Heart right ventricle (tissue), 16 donors: ENCODE data around the gene EHMT1. TPM values are rescaled to one million over a fixed set of nuclear protein-coding genes. Genes with fewer than 3 reads are reported as not detected.
A peak's percentile ranks its signal among the peaks of the same experiment; 100 is the strongest.

ENCODE experiments used
- ATAC-seq, 8 donors: fragments of 200-7000 bp; cut with Tn5 transposase; one replicate each; pipeline ENCODE4 v1.9.1; 2020; ENCODE audit warnings: mild to moderate bottlenecking in 8 of 8, moderate library complexity in 8 of 8, moderate number of reproducible peaks in 1 of 8
- DNase-seq, 2 donors: peaks; one replicate each; pipeline ENCODE4 v3.0.0-alpha.2; 2020
- H3K27ac ChIP-seq, 10 donors: fragments of 200-600 bp; sonication (generic) in 2 of 10; one replicate each; pipeline versions ENCODE4 v1.5.0 to v1.8.0; 2020 to 2022; ENCODE audit warnings: mild to moderate bottlenecking in 3 of 10
- H3K27me3 ChIP-seq, 7 donors: fragments of 200-600 bp; one replicate each; pipeline ENCODE4 v1.8.0; 2021 to 2022; ENCODE audit warnings: mild to moderate bottlenecking in 2 of 7
- H3K36me3 ChIP-seq, 9 donors: fragments of 200-600 bp; sonication (generic) in 1 of 9; one replicate each; pipeline versions ENCODE4 v1.5.0 to v1.8.0; 2020 to 2022; ENCODE audit warnings: mild to moderate bottlenecking in 2 of 9
- H3K4me1 ChIP-seq, 9 donors: fragments of 200-600 bp; sonication (generic) in 1 of 9; one replicate each; pipeline versions ENCODE4 v1.5.0 to v1.8.0; 2020 to 2022; ENCODE audit warnings: mild to moderate bottlenecking in 4 of 9
- H3K4me3 ChIP-seq, 10 donors: fragments of 200-600 bp; sonication (generic) in 2 of 10; one replicate each; pipeline versions ENCODE4 v1.5.0 to v1.8.0; 2020 to 2022; ENCODE audit warnings: mild to moderate bottlenecking in 7 of 10, moderate library complexity in 2 of 10
- H3K9me3 ChIP-seq, 11 donors: fragments of 200-600 bp in 10 of 11; sonication (generic) in 2 of 11; one replicate each; pipeline versions ENCODE4 v1.5.0 to v1.8.0; 2013 to 2022; ENCODE audit warnings: mild to moderate bottlenecking in 2 of 11, control low read depth in 1 of 11, moderate library complexity in 1 of 11
- WGBS, 2 donors: extraction: QIAGEN DNeasy Blood & Tissue Kit; methylation state at CpG; one replicate each; pipeline ENCODE4 v1.1.7; 2013; ENCODE audit warnings: inconsistent platforms in 1 of 2; 5-methylcytosine and 5-hydroxymethylcytosine counted together
- intact Hi-C, 10 donors: fragments of 100-400 bp; cut with DNase I; formaldehyde crosslinking; loops; one replicate each; pipeline versions ENCODE4 v1.11.1 to v1.14.2; 2022
- polyA plus RNA-seq, 2 donors: library from polyadenylated mRNA; stranded (reverse); fragments of 200-250 nt; gene quantifications; one replicate each; pipeline ENCODE4 v1.2.3, GENCODE V29; 2013
- total RNA-seq, 10 donors: library from RNA; stranded (reverse); fragmentation: NEBNext Ultra II Directional in 3 of 10; extraction: Animal tissue kit (Norgen Biotek cat#: 25700) in 3 of 10; gene quantifications; one replicate each; pipeline versions ENCODE4 v1.2.1 to v1.2.4, GENCODE V29; 2021 to 2023
- TF ChIP-seq, protein P1 (sequence below), 9 donors: fragments of 200-600 bp; sonication (generic) in 2 of 9; IDR thresholded peaks; one replicate each; pipeline versions ENCODE4 v1.5.0 to v1.8.0; 2021 to 2022; ENCODE audit warnings: antibody characterized with exemption in 9 of 9, mild to moderate bottlenecking in 5 of 9, moderate library complexity in 1 of 9
- donor health status: Arrhythmogenic right ventricular cardiomyopathy.
- donor health status: ischemic (EF 13 %, LVEDD 7.1; RV severe dilation, severe dysfunction).
- donor health status: healthy with polysubstance abuse.
- donor health status: DM: no; HTN: yes; CAD: no.
- donor health status: DM: no; HTN: no; CAD: no.
- donor health status: ischemic (EF 25% LVEDD 6.9; RV normal size, moderate dysfunction).
- donor health status: ischemic (EF 25% LVEDD 5.7; RV mildly dilated, moderate dysfunction).
- donor health status: healthy.
- donor health status: DM: yes; HTN: yes; CAD: no.
- donor health status: Ischemic cardiomyopathy.
- donor health status: ischemic (EF 35%, LVEDD 5.7; RV mildly dilated, moderate dysfunction).
- donor health status: nonischemic (EF 11% LVEDD 7.7; RV severe dilation, severe dysfunction).
- donor health status: DM: yes; HTN: yes; CAD: no.
- donor health status: PGD.
- donor health status: ischemic (EF 29% LVEDD 5.4; RV normal size, mild dysfunction).
- donor health status: nonischemic (EF 23%, LVEDD 6.1; RV moderate dilation, normal function).

Gene EHMT1
- total and polyA plus RNA-seq, 12 donors = 19.6 to 45.1 (median 31.1) TPM

DNA sequence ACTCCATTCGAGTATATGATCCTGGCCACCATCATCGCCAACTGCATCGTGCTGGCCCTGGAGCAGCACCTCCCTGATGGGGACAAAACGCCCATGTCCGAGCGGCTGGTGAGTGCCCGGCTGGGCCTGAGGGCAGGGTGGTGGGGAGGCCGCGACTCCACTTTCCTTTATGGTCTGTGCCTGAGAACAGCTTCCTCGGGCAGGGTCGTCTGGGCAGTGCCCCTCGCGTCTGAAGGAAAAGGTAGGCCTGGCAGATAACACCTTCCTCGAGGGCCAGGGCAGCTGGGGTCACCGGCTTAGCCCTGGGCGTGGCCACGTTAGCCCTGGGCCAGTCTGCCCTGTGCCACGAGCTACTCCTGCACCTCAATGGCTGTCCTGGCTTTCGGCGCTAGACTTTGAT, 260.2 kb downstream of the EHMT1 start:
- H3K36me3 ChIP-seq = no peaks in the 10 kb centered on the region
- WGBS, 2 donors = 77 to 84% methylated on average over 19 to 20 of the region's 20 CpGs
- no peak overlapping the region for H3K27ac ChIP-seq
- no peaks in the 10 kb centered on the region for H3K9me3 ChIP-seq
- TF ChIP-seq, protein P1, sequence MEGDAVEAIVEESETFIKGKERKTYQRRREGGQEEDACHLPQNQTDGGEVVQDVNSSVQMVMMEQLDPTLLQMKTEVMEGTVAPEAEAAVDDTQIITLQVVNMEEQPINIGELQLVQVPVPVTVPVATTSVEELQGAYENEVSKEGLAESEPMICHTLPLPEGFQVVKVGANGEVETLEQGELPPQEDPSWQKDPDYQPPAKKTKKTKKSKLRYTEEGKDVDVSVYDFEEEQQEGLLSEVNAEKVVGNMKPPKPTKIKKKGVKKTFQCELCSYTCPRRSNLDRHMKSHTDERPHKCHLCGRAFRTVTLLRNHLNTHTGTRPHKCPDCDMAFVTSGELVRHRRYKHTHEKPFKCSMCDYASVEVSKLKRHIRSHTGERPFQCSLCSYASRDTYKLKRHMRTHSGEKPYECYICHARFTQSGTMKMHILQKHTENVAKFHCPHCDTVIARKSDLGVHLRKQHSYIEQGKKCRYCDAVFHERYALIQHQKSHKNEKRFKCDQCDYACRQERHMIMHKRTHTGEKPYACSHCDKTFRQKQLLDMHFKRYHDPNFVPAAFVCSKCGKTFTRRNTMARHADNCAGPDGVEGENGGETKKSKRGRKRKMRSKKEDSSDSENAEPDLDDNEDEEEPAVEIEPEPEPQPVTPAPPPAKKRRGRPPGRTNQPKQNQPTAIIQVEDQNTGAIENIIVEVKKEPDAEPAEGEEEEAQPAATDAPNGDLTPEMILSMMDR (IDR thresholded peaks at IDR 0.05) = no peak
- intact Hi-C loops = no loop called here
- DNase-seq (no peak), ATAC-seq (no peak)
- H3K4me3 ChIP-seq = peak overlapping the region in 1 of 10 donors; percentile 28
- peaks cover 0 to 8% (median 4%) of the 10 kb centered on the region in 9 donors for H3K4me1 ChIP-seq
- H3K27me3 ChIP-seq = peaks cover 18 to 66% (median 56%) of the 10 kb centered on the region in 7 donors

- TF ChIP-seq, protein P1 (IDR thresholded peaks at IDR 0.05) = no peak
- Histone ChIP-seq H3K4me1 (peaks cover 0 to 8% (median 4%) of the 10 kb centered on the region in 9 donors), H3K9me3 (no peaks in the 10 kb centered on the region), H3K4me3 (no peak overlapping the region), H3K36me3 (no peaks in the 10 kb centered on the region), H3K27ac (no peak overlapping the region), H3K27me3 (peaks cover 18 to 64% (median 56%) of the 10 kb centered on the region in 7 donors)
- intact Hi-C loops = no loop called here
- 79 to 89% methylated on average over 8 of the region's 8 CpGs for WGBS, 2 donors
- no peak for ATAC-seq
- no peak for DNase-seq
These were observed 260.9 kb downstream of the EHMT1 start for GRCh38 chr9:137879566-137880150.

- ATAC-seq (no peak), DNase-seq (no peak)
- WGBS, 2 donors = 80 to 83% methylated on average over 16 of the region's 16 CpGs
- no peaks in the 10 kb centered on the region for H3K9me3 ChIP-seq
- TF ChIP-seq, protein P1 (IDR thresholded peaks at IDR 0.05) = no peak
- no peak overlapping the region for H3K27ac ChIP-seq
- no peaks in the 10 kb centered on the region for H3K36me3 ChIP-seq
- intact Hi-C loops = no loop called here
- H3K4me3 ChIP-seq = no peak overlapping the region
- H3K4me1 ChIP-seq = peaks cover 0 to 8% (median 4%) of the 10 kb centered on the region in 9 donors
- H3K27me3 ChIP-seq = peaks cover 18 to 57% (median 49%) of the 10 kb centered on the region in 7 donors
These were observed 261.6 kb downstream of the EHMT1 start for GRCh38 chr9:137880160-137880975.

DNA sequence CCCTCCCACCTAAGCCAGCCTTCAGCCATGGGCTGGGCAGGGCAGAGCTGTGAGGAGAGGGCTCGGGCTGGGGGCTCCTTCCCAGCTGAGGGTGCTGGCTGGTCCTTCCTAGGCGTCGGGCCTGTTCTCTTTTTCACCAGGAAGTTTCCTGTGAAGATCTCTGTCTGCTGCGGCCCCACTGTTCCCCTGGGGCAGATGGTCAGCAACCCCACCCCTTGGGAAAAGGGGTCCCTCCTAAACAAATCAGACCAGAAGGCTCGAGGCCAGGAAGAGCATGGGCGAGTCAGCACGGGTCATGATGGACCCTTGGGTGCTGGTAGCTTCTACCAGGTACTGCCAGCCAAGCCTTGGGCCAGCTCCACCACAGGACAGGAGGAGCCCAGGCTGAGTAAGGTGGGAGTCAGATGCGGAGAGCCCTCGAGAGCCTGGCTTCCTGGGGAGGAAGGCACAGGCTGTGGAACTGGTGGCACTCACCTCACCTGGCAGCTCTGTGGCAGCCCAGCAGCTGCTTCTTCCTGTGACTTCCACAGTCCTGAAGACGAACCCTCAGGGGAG, 262.2 kb downstream of the EHMT1 start:
- H3K27me3 ChIP-seq = peaks cover 18 to 50% (median 43%) of the 10 kb centered on the region in 7 donors

More for the DNA sequence above, 262.2 kb downstream of the EHMT1 start:
- H3K27ac ChIP-seq = no peak overlapping the region
- TF ChIP-seq, protein P1 (IDR thresholded peaks at IDR 0.05) = no peak
- DNase-seq (no peak), ATAC-seq (no peak)
- no peaks in the 10 kb centered on the region for H3K36me3 ChIP-seq
- H3K9me3 ChIP-seq = no peaks in the 10 kb centered on the region
- H3K4me3 ChIP-seq = no peak overlapping the region
- intact Hi-C loops = no loop called here
- peaks cover 0 to 8% (median 4%) of the 10 kb centered on the region in 9 donors for H3K4me1 ChIP-seq
- 75% methylated on average over 10 of the region's 10 CpGs for WGBS, 2 donors
